Endodermal cell (in vitro differentiated cells): ENCODE results near the gene POR. TPM values are rescaled to one million over a fixed set of nuclear protein-coding genes. Genes with fewer than 3 reads are reported as not detected.
A peak's percentile ranks its signal among the peaks of the same experiment; 100 is the strongest.

Experiments
- DNase-seq: peaks from one replicate; pipeline ENCODE4 v3.0.0-alpha.2; 2017
- H3K27ac ChIP-seq: 2 replicates; pipeline ENCODE4 v1.5.1; 2013; ENCODE audit warnings: mild to moderate bottlenecking, low read depth, low read length, moderate library complexity
- H3K27me3 ChIP-seq: 2 replicates; pipeline ENCODE4 v1.6.1; 2013; ENCODE audit warnings: mild to moderate bottlenecking, low read length, moderate library complexity; ENCODE audit not compliant: insufficient read depth, control insufficient read depth, poor library complexity, severe bottlenecking
- H3K36me3 ChIP-seq: 2 replicates; pipeline ENCODE4 v1.7.0; 2013; ENCODE audit warnings: mild to moderate bottlenecking, low read length, moderate library complexity; ENCODE audit not compliant: control insufficient read depth, insufficient read depth
- H3K4me1 ChIP-seq: one replicate; pipeline ENCODE4 v1.7.0; 2013; ENCODE audit warnings: low read length; ENCODE audit not compliant: control insufficient read depth, insufficient read depth
- H3K4me3 ChIP-seq: 2 replicates; pipeline ENCODE4 v1.5.1; 2013; ENCODE audit warnings: mild to moderate bottlenecking, low read length, moderate library complexity
- H3K9ac ChIP-seq: 2 replicates; pipeline ENCODE4 v1.6.1; 2013; ENCODE audit warnings: mild to moderate bottlenecking, low read length, moderate library complexity; ENCODE audit not compliant: poor library complexity, severe bottlenecking; ENCODE audit errors: extremely low read depth
- H3K9me3 ChIP-seq: 2 replicates; pipeline ENCODE4 v1.6.1; 2013; ENCODE audit warnings: mild to moderate bottlenecking, low read length, moderate library complexity; ENCODE audit not compliant: control insufficient read depth
- H3K27ac Mint-ChIP-seq: 2 replicates; pipeline ENCODE4 v1.8.0; 2020; ENCODE audit warnings: mixed read lengths
- H3K27me3 Mint-ChIP-seq: 2 replicates; pipeline ENCODE4 v1.8.0; 2021; ENCODE audit warnings: mild to moderate bottlenecking, mixed read lengths; ENCODE audit not compliant: insufficient read depth
- H3K36me3 Mint-ChIP-seq: 2 replicates; pipeline ENCODE4 v1.8.0; 2020; ENCODE audit warnings: low read depth, mixed read lengths
- H3K4me1 Mint-ChIP-seq: 2 replicates; pipeline ENCODE4 v1.8.0; 2020; ENCODE audit warnings: mixed read lengths
- H3K4me3 Mint-ChIP-seq: 2 replicates; pipeline ENCODE4 v1.8.0; 2020; ENCODE audit warnings: mild to moderate bottlenecking, moderate library complexity, mixed read lengths
- H3K9me3 Mint-ChIP-seq: 2 replicates; pipeline ENCODE4 v1.8.0; 2020; ENCODE audit warnings: mild to moderate bottlenecking, mixed read lengths
- WGBS, 2 experiments: methylation state at CpG; one replicate each; pipeline versions ENCODE4 v1.1.5 to v1.1.7; 2013; ENCODE audit warnings: missing lambda C conversion rate in 2 of 2, mixed read lengths in 1 of 2; ENCODE audit not compliant: insufficient coverage in 1 of 2, insufficient read length in 1 of 2; 5-methylcytosine and 5-hydroxymethylcytosine counted together
- total RNA-seq, 2 donors: library from RNA; stranded (reverse); fragmentation: NEBNext Ultra II Directional in 1 of 2; extraction: Animal tissue kit (Norgen Biotek cat#: 25700) in 1 of 2; gene quantifications; 2 replicates in 1 of 2; 3 replicates in 1 of 2; pipeline ENCODE4 v1.2.1, GENCODE V29; 2021
- TF ChIP-seq, protein P1 (sequence below): fragments of 200-600 bp; sonication (generic); conservative IDR thresholded peaks from 2 replicates; pipeline ENCODE4 v1.5.0; 2021; ENCODE audit warnings: antibody characterized with exemption, mild to moderate bottlenecking

POR gene
- total RNA-seq, 2 donors from 2014 or later = 85.2 to 92.9 TPM

DNA sequence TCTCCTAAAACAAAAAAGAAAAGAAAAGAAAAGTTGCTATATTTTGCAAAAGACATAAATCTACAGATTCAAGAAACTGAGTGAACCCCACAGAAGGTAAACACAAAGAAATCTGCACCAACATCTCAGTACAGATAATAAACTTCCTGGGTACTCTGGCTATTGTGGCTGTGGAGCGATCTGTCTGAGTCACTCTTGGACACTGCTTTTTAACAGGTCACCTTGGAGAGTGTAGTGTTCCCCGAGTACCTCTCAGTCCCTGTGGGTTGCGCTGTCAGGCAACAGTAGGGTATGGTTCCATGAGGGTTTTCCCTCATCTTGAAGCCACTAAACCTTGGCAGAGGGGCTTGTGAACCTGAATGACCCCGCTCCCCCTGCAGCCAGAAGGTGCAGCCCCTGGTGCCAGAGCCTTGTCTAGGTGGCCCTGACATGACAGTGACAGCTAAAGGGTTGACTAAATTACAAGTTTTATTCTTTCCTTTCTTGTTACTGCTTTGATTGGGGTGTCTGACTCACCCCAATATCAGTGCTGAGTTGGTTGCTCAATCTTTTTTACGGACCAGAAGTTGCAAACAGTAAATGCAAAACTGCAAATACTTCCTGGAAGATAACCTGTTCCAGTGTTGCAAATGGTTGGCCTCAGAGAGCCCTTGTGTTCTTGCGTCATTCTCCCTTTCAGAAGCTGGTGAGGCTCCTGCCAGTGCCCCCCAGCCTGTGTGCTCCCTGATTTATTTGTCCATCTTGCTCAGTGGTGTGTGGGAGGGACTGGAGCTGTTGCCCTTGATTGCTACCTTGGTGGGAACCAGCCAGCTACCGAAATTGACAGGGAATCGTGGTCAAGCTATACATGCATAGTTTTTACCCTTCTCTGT lies 30.6 kb downstream of the POR start:
- no peaks in the 10 kb centered on the region for H3K9me3 ChIP-seq
- no peaks in the 10 kb centered on the region for H3K27me3 ChIP-seq
- H3K9ac ChIP-seq = no peak overlapping the region
- H3K4me1 ChIP-seq = no peaks in the 10 kb centered on the region
- H3K4me3 Mint-ChIP-seq = no peak overlapping the region
- no peak overlapping the region for H3K27ac ChIP-seq
- no peaks in the 10 kb centered on the region for H3K9me3 Mint-ChIP-seq
- H3K4me3 ChIP-seq = no peak overlapping the region
- H3K4me1 Mint-ChIP-seq = no peaks in the 10 kb centered on the region
- no peak for DNase-seq
- peaks cover 12% of the 10 kb centered on the region for H3K36me3 ChIP-seq
- peaks cover 13% of the 10 kb centered on the region for H3K36me3 Mint-ChIP-seq
- TF ChIP-seq, protein P1, sequence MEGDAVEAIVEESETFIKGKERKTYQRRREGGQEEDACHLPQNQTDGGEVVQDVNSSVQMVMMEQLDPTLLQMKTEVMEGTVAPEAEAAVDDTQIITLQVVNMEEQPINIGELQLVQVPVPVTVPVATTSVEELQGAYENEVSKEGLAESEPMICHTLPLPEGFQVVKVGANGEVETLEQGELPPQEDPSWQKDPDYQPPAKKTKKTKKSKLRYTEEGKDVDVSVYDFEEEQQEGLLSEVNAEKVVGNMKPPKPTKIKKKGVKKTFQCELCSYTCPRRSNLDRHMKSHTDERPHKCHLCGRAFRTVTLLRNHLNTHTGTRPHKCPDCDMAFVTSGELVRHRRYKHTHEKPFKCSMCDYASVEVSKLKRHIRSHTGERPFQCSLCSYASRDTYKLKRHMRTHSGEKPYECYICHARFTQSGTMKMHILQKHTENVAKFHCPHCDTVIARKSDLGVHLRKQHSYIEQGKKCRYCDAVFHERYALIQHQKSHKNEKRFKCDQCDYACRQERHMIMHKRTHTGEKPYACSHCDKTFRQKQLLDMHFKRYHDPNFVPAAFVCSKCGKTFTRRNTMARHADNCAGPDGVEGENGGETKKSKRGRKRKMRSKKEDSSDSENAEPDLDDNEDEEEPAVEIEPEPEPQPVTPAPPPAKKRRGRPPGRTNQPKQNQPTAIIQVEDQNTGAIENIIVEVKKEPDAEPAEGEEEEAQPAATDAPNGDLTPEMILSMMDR = no peak
- H3K27me3 Mint-ChIP-seq = no peaks in the 10 kb centered on the region
- 90 to 100% methylated on average over 3 to 8 of the region's 8 CpGs for WGBS, 2 experiments
- no peak overlapping the region for H3K27ac Mint-ChIP-seq

DNA sequence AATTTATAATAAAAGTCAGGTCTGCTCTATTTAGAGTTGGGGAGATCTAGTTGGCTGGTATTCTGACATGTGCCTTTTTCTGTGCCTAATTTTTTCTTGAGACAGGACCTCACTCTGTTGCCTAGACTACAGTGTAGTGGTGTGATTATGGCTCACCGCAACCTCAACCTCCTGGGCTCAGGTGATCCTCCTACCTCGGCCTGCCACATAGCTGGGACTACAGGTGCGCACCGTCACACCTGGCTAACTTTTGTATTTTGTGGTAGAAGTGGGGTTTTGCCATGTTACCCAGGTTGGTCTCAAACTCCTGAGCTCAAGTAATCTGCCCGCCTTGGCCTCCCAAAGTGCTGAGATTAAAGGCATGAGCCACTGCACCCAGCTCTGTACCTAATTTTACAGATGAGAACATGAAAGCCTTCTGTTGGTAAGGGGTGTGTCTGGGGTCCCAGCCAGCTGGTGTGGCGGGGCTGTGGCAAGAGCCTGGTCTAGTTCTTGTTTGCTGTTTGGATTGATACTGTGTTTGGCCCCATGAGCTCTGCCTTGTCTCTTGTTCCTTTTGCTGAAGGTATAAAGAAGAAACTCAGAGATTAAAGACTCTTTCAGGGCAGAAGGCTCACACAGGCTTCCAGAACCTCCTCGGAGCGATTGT lies 31.4 kb downstream of the POR start:
- Histone ChIP-seq H3K9ac (no peak overlapping the region), H3K9me3 (no peaks in the 10 kb centered on the region), H3K4me1 (no peaks in the 10 kb centered on the region), H3K27ac (no peak overlapping the region), H3K4me3 (no peak overlapping the region), H3K36me3 (peaks cover 5% of the 10 kb centered on the region), H3K27me3 (no peaks in the 10 kb centered on the region)
- DNase-seq = no peak
- Mint-ChIP-seq H3K4me1 (no peaks in the 10 kb centered on the region), H3K27me3 (no peaks in the 10 kb centered on the region), H3K36me3 (peaks cover 5% of the 10 kb centered on the region), H3K4me3 (no peak overlapping the region), H3K27ac (no peak overlapping the region), H3K9me3 (no peaks in the 10 kb centered on the region)
- TF ChIP-seq, protein P1 = no peak
- 80 to 83% methylated on average over 5 to 8 of the region's 8 CpGs for WGBS, 2 experiments

DNA sequence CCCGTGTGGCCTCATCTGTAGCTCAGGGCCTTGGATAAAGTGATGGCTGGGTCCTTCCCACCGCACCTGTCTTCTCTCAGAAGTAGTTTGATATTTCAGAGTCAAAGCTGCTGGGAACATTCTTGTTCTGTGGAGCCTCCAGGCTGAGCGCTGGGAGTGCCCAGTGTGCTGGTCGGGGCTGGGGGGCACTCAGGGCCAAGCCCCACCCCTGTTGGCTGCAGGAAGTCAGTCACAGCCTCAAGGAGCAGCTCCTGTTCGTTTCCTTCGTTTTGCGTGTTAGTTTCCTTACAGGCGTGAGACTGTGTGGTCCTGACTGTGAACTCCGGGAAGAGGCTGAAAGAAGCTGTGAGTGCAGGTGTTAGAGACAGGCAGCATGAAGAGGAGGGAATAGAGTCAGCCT lies 33.2 kb downstream of the POR start:
- H3K4me1 ChIP-seq = no peaks in the 10 kb centered on the region
- peak overlapping the region; percentile 24 for H3K27ac ChIP-seq
- Mint-ChIP-seq H3K9me3 (peaks cover 10% of the 10 kb centered on the region), H3K27me3 (no peaks in the 10 kb centered on the region), H3K4me1 (no peaks in the 10 kb centered on the region), H3K4me3 (no peak overlapping the region), H3K36me3 (peaks cover 11% of the 10 kb centered on the region), H3K27ac (peak overlapping the region; percentile 45)
- peaks cover 4% of the 10 kb centered on the region for H3K36me3 ChIP-seq
- no peak overlapping the region for H3K9ac ChIP-seq
- no peaks in the 10 kb centered on the region for H3K27me3 ChIP-seq
- TF ChIP-seq, protein P1 = no peak
- WGBS, 2 experiments = 93 to 96% methylated on average over 8 to 9 of the region's 9 CpGs
- H3K9me3 ChIP-seq = no peaks in the 10 kb centered on the region
- DNase-seq = no peak
- H3K4me3 ChIP-seq = no peak overlapping the region
